Measurements from ENCODE around the gene NRF1.
"Not testable (repeated sequence)": the region's sequence is repeated elsewhere in the genome, so short reads cannot be mapped to it uniquely, and the experiment has no call there.

The NRF1 gene

DNA sequence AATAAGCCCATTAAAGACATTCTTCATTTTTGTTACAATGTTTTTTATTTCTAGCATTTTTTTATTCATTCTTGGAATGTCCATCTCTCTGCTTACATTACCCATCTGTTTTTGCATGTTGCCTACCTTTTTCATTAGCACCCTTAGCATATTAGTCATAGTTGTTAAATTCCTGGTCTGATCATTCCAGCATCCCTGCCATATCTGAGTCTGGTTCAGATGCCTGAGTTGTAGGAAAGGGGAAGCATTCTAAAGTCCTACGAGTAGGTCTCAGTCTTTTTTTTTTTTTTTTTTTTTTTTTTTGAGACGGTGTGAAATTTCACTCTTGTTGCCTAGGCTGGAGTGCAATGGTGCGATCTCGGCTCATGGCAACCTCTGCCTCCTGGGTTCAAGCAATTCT, 19.7 kb upstream of the NRF1 start:
- no peak overlapping the region for H3K4me3 ChIP-seq (ENCODE audit: low read length)
- H3K9ac ChIP-seq (ENCODE audit: low read length), result no peak overlapping the region
- no peaks in the 10 kb centered on the region for H3K36me3 ChIP-seq (replicated peaks; ENCODE audit: insufficient read depth, low read length)
- no peaks in the 10 kb centered on the region for H3K79me2 ChIP-seq (ENCODE audit: low read length)
- H3K27me3 ChIP-seq (replicated peaks; ENCODE audit: insufficient read depth, low read length), result no peaks in the 10 kb centered on the region
- H3K27ac ChIP-seq (ENCODE audit: low read length), result no peak overlapping the region
- H3F3A ChIP-seq (ENCODE audit: insufficient read depth, low read length), result no peaks in the 10 kb centered on the region
- H3K4me1 ChIP-seq (ENCODE audit: low read length), result peaks cover 5% of the 10 kb centered on the region; the same call in 1 of the 2 replicates
- no peak overlapping the region for H3K4me2 ChIP-seq (ENCODE audit: low read depth, low read length)
- no peaks in the 10 kb centered on the region for H3K9me2 ChIP-seq (replicated peaks; ENCODE audit: insufficient read depth, low read length)
- H3K9me3 ChIP-seq (replicated peaks; ENCODE audit: insufficient read depth, low read length), result no peaks in the 10 kb centered on the region
- DNase-seq, result no peak
- TF ChIP-seq, protein P1, sequence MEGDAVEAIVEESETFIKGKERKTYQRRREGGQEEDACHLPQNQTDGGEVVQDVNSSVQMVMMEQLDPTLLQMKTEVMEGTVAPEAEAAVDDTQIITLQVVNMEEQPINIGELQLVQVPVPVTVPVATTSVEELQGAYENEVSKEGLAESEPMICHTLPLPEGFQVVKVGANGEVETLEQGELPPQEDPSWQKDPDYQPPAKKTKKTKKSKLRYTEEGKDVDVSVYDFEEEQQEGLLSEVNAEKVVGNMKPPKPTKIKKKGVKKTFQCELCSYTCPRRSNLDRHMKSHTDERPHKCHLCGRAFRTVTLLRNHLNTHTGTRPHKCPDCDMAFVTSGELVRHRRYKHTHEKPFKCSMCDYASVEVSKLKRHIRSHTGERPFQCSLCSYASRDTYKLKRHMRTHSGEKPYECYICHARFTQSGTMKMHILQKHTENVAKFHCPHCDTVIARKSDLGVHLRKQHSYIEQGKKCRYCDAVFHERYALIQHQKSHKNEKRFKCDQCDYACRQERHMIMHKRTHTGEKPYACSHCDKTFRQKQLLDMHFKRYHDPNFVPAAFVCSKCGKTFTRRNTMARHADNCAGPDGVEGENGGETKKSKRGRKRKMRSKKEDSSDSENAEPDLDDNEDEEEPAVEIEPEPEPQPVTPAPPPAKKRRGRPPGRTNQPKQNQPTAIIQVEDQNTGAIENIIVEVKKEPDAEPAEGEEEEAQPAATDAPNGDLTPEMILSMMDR (IDR thresholded peaks at IDR 0.05; ENCODE audit: low read length), result no peak
- TF ChIP-seq EZH2 (optimal IDR thresholded peaks at IDR 0.05; ENCODE audit: low read depth, low read length) (no peak), EZH2phosphoT487 (IDR thresholded peaks at IDR 0.05; ENCODE audit: low read length) (no peak)
- H2AFZ ChIP-seq (ENCODE audit: low read length), result no peak overlapping the region
- H4K20me1 ChIP-seq (ENCODE audit: insufficient read depth, low read length), result no peaks in the 10 kb centered on the region

DNA sequence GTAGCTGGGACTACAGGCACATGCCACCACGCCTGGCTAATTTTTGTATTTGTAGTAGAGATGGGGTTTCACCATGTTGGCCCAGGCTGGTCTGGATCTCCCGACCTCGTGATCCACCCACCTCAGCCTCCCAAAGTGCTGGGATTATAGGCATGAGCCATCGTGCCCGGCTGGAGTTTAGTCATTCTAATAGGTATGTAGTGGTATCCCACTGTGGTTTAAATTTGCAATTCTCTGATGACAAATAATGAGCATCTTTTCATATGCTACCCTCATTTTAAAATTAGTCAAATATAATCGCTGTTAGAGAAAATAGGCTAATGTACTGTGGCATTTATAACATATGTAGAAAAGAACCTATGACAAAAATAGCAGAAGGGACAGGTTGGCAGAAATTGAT, 15.1 kb upstream of the NRF1 start:
- H3K9ac ChIP-seq (ENCODE audit: low read length); H3K4me3 ChIP-seq (ENCODE audit: low read length): not testable (repeated sequence)

DNA sequence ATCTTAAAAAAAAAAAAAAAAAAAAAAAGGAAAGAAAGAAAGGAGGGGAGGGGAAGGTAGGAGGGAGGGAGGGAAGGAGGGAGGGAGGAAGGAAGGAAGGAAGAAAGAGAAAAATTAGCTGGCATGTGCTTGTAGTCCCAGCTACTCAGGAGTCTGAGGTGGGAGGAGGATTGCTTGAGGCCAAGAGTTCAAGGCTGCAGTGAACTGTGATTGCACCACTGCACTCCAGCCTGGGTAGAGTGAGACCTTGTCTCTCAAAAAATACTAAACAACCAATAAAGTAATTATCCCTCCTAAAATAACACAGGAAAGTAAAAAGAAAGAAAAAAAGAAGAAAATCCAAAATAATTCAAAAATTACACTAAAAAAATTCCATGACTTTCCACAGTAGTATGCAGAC, 13.8 kb upstream of the NRF1 start:
- Histone ChIP-seq H3K27me3 (replicated peaks; ENCODE audit: insufficient read depth, low read length) (no peaks in the 10 kb centered on the region), H4K20me1 (ENCODE audit: insufficient read depth, low read length) (no peaks in the 10 kb centered on the region), H2AFZ (ENCODE audit: low read length) (no peak overlapping the region), H3K4me2 (ENCODE audit: low read depth, low read length) (no peak overlapping the region), H3K9me3 (replicated peaks; ENCODE audit: insufficient read depth, low read length) (no peaks in the 10 kb centered on the region), H3K27ac (ENCODE audit: low read length) (no peak overlapping the region), H3K9ac (ENCODE audit: low read length) (no peak overlapping the region), H3K9me2 (replicated peaks; ENCODE audit: insufficient read depth, low read length) (no peaks in the 10 kb centered on the region), H3K4me3 (ENCODE audit: low read length) (no peak overlapping the region), H3F3A (ENCODE audit: insufficient read depth, low read length) (no peaks in the 10 kb centered on the region), H3K79me2 (ENCODE audit: low read length) (no peaks in the 10 kb centered on the region), H3K36me3 (replicated peaks; ENCODE audit: insufficient read depth, low read length) (no peaks in the 10 kb centered on the region), H3K4me1 (ENCODE audit: low read length) (no peaks in the 10 kb centered on the region)
- TF ChIP-seq EZH2 (optimal IDR thresholded peaks at IDR 0.05; ENCODE audit: low read depth, low read length) (no peak), EZH2phosphoT487 (IDR thresholded peaks at IDR 0.05; ENCODE audit: low read length) (no peak)
- TF ChIP-seq, protein P1 (IDR thresholded peaks at IDR 0.05; ENCODE audit: low read length), result no peak
- DNase-seq, result no peak

More for the DNA sequence above, 15.1 kb upstream of the NRF1 start:
- H3K79me2 ChIP-seq (ENCODE audit: low read length); H4K20me1 ChIP-seq (ENCODE audit: insufficient read depth, low read length); H3K27me3 ChIP-seq (replicated peaks; ENCODE audit: insufficient read depth, low read length); H3K4me2 ChIP-seq (ENCODE audit: low read depth, low read length); H3K27ac ChIP-seq (ENCODE audit: low read length); H3F3A ChIP-seq (ENCODE audit: insufficient read depth, low read length); H2AFZ ChIP-seq (ENCODE audit: low read length); H3K9me3 ChIP-seq (replicated peaks; ENCODE audit: insufficient read depth, low read length); H3K4me1 ChIP-seq (ENCODE audit: low read length); H3K9me2 ChIP-seq (replicated peaks; ENCODE audit: insufficient read depth, low read length); DNase-seq; H3K36me3 ChIP-seq (replicated peaks; ENCODE audit: insufficient read depth, low read length): not testable (repeated sequence)

DNA sequence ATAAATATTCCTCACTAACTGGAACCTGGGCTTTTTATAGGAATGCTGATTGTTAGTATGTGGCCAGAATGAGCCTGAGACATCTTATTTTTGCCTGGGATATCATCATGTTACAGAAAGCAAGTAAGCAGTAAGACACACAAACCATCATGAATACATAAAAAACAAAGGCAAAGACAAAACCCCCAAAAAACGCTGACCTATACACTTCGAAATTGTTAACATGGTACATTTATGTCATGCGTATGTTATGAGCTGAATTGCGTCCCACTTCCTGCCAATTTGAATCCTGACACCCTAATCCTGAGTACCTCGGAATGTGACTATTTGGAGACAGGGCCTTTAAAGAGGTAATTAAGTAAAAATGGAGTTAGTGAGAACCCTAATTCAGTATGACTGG, 12.3 kb upstream of the NRF1 start:
- no peaks in the 10 kb centered on the region for H3K36me3 ChIP-seq (replicated peaks; ENCODE audit: insufficient read depth, low read length)
- no peak overlapping the region for H2AFZ ChIP-seq (ENCODE audit: low read length)
- no peaks in the 10 kb centered on the region for H3K9me2 ChIP-seq (replicated peaks; ENCODE audit: insufficient read depth, low read length)
- TF ChIP-seq EZH2phosphoT487 (IDR thresholded peaks at IDR 0.05; ENCODE audit: low read length), result no peak
- no peak for TF ChIP-seq EZH2 (optimal IDR thresholded peaks at IDR 0.05; ENCODE audit: low read depth, low read length)
- TF ChIP-seq, protein P1 (IDR thresholded peaks at IDR 0.05; ENCODE audit: low read length), result no peak
- no peaks in the 10 kb centered on the region for H3F3A ChIP-seq (ENCODE audit: insufficient read depth, low read length)
- no peak overlapping the region for H3K4me2 ChIP-seq (ENCODE audit: low read depth, low read length)
- H4K20me1 ChIP-seq (ENCODE audit: insufficient read depth, low read length), result no peaks in the 10 kb centered on the region
- no peaks in the 10 kb centered on the region for H3K27me3 ChIP-seq (replicated peaks; ENCODE audit: insufficient read depth, low read length)
- H3K79me2 ChIP-seq (ENCODE audit: low read length), result no peaks in the 10 kb centered on the region
- H3K27ac ChIP-seq (ENCODE audit: low read length), result no peak overlapping the region
- no peak overlapping the region for H3K9ac ChIP-seq (ENCODE audit: low read length)
- H3K9me3 ChIP-seq (replicated peaks; ENCODE audit: insufficient read depth, low read length), result no peaks in the 10 kb centered on the region
- DNase-seq, result no peak
- no peaks in the 10 kb centered on the region for H3K4me1 ChIP-seq (ENCODE audit: low read length)
- H3K4me3 ChIP-seq (ENCODE audit: low read length), result no peak overlapping the region

DNA sequence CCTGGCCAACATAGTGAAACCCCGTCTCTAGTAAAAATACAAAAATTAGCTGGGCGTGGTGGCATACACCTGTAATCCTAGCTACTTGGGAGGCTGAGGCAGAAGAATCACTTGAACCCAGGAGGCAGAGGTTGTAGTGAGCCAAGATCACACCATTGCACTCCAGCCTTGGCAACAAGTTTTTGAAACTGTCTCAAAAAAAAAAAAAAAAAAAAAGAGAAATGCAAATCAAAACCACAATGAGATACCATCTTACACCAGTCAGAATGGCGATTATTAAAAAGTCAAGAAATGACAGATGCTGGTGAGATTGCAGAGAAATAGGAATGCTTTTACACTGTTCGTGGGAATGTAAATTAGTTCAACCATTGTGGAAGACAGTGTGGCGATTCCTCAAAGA, 7.9 kb upstream of the NRF1 start:
- H3K9ac ChIP-seq (ENCODE audit: low read length); H3F3A ChIP-seq (ENCODE audit: insufficient read depth, low read length); H3K4me2 ChIP-seq (ENCODE audit: low read depth, low read length); H3K9me2 ChIP-seq (replicated peaks; ENCODE audit: insufficient read depth, low read length); H3K36me3 ChIP-seq (replicated peaks; ENCODE audit: insufficient read depth, low read length); H3K79me2 ChIP-seq (ENCODE audit: low read length); H4K20me1 ChIP-seq (ENCODE audit: insufficient read depth, low read length); H2AFZ ChIP-seq (ENCODE audit: low read length); H3K4me3 ChIP-seq (ENCODE audit: low read length); DNase-seq; H3K27ac ChIP-seq (ENCODE audit: low read length); H3K9me3 ChIP-seq (replicated peaks; ENCODE audit: insufficient read depth, low read length); H3K27me3 ChIP-seq (replicated peaks; ENCODE audit: insufficient read depth, low read length); H3K4me1 ChIP-seq (ENCODE audit: low read length): not testable (repeated sequence)

DNA sequence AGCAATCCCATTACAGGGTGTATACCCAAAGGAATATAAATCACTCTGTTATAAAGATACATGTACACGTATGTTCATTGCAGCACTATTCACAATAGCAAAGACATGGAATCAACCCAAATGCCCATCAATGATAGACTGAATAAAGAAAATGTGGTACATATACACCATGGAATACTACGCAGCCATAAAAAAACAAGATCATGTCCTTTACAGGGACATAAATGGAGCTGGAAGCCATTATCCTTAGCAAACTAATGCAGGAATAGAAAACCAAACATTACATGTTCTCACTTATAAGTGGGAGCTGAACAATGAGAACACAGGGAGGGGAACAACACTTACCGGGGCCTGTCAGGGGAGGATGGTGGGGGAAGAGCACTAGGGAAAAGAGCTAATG, 7.5 kb upstream of the NRF1 start:
- H3K9me3 ChIP-seq (replicated peaks; ENCODE audit: insufficient read depth, low read length); H3K4me1 ChIP-seq (ENCODE audit: low read length); H3K27ac ChIP-seq (ENCODE audit: low read length); H2AFZ ChIP-seq (ENCODE audit: low read length); DNase-seq; H3F3A ChIP-seq (ENCODE audit: insufficient read depth, low read length); H3K4me3 ChIP-seq (ENCODE audit: low read length); H3K4me2 ChIP-seq (ENCODE audit: low read depth, low read length); H3K9me2 ChIP-seq (replicated peaks; ENCODE audit: insufficient read depth, low read length); H3K79me2 ChIP-seq (ENCODE audit: low read length); H3K9ac ChIP-seq (ENCODE audit: low read length); H3K36me3 ChIP-seq (replicated peaks; ENCODE audit: insufficient read depth, low read length); H3K27me3 ChIP-seq (replicated peaks; ENCODE audit: insufficient read depth, low read length); H4K20me1 ChIP-seq (ENCODE audit: insufficient read depth, low read length): not testable (repeated sequence)
